Measurements from ENCODE around the gene ASIP. TPM values are rescaled to one million over a fixed set of nuclear protein-coding genes. Genes with fewer than 3 reads are reported as not detected.
"Not testable (repeated sequence)": the region's sequence is repeated elsewhere in the genome, so short reads cannot be mapped to it uniquely, and the experiment has no call there.

The ASIP gene
- polyA plus RNA-seq, 6 donors from 2014 or later = 0.82 TPM; not detected in 5

- Mint-ChIP-seq H3K27ac (no peak overlapping the region), H3K27me3 (no peaks in the 10 kb centered on the region)
Observed at GRCh38 chr20:34250005-34250404, 8.8 kb downstream of the ASIP start.

GRCh38 chr20:34251619-34252018 is 10.4 kb downstream of the ASIP start:
- Mint-ChIP-seq H3K9me3 (no peaks in the 10 kb centered on the region), H3K4me3 (no peak overlapping the region), H3K27ac (peak overlapping the region in 2 of 6 donors; percentile 36 to 44), H3K27me3 (no peaks in the 10 kb centered on the region), H3K36me3 (no peaks in the 10 kb centered on the region), H3K4me1 (peaks cover 3 to 9% (median 5%) of the 10 kb centered on the region in 3 donors)
- no peak for ATAC-seq (ENCODE audit: low read depth in 2 of 2)
- no peak for DNase-seq

More at GRCh38 chr20:34250005-34250404, 8.8 kb downstream of the ASIP start:
- Mint-ChIP-seq H3K4me3 (peak overlapping the region in 1 of 8 donors; percentile 31), H3K36me3 (no peaks in the 10 kb centered on the region), H3K4me1 (peaks cover 3 to 9% (median 5%) of the 10 kb centered on the region in 3 donors), H3K9me3 (no peaks in the 10 kb centered on the region)
- DNase-seq (no peak), ATAC-seq (ENCODE audit: low read depth in 2 of 2) (no peak)

DNA sequence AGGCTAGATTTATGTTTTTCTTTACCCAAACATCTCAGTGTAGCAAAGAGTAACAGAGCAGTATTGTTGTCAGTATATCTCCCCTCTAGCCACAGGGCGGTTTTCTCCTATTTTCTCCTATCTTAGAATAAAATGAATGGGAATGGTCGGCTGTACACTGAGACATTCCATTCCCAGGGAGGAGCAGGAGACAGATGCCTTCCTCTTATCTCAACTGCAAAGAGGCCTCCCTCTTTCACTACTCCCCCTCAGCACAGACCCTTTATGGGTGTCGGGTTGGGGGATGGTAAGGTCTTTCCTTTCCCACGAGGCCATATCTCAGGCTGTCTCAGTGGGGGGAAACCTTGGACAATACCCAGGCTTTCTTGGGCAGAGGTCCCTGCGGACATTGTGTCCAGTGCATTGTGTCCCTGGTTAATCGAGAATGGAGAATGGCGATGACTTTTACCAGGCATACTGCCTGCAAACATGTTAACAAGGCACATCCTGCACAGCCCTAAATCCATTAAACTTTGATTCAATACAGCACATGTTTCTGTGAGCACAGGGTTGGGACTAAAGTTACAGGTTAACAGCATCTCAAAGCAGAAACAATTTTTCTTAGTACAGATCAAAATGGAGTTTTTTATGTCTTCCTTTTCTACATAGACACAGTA is 11.3 kb downstream of the ASIP start:
- peak overlapping the region in 1 of 6 donors; percentile 44 for H3K27ac Mint-ChIP-seq
- not testable (repeated sequence) for H3K27me3 Mint-ChIP-seq; DNase-seq; H3K36me3 Mint-ChIP-seq; ATAC-seq (ENCODE audit: low read depth in 2 of 2); H3K4me1 Mint-ChIP-seq; H3K9me3 Mint-ChIP-seq
- peak overlapping the region in 1 of 8 donors; percentile 41 for H3K4me3 Mint-ChIP-seq

DNA sequence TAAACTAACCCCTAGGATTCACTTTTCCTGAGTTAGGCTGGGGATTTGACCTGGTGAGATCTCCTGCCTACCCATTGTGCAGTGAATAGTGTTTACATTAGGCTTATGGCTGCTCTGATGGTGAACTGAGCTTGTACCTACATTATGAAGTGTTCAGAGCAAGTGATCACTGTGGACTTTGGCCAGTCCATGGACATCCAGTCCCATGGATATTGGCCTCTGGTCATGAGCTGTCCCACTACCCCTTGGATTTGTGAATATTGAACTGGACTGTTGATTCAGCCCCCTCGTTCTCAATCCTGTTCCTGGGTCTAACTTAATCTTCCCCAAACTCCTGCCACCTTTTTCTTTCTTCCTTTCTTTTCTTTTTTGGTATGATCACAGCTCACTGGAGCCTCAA is 13.8 kb downstream of the ASIP start:
- Mint-ChIP-seq H3K4me3 (no peak overlapping the region), H3K27ac (peak overlapping the region in 1 of 6 donors; percentile 38), H3K27me3 (no peaks in the 10 kb centered on the region), H3K9me3 (no peaks in the 10 kb centered on the region), H3K36me3 (no peaks in the 10 kb centered on the region), H3K4me1 (peaks cover 0 to under 1% (median 0%) of the 10 kb centered on the region in 3 donors)
- no peak for ATAC-seq (ENCODE audit: low read depth in 2 of 2)
- DNase-seq = no peak

GRCh38 chr20:34256629-34257124 is 15.5 kb downstream of the ASIP start:
- H3K27ac Mint-ChIP-seq = peak overlapping the region in 1 of 6 donors; percentile 87
- no peaks in the 10 kb centered on the region for H3K27me3 Mint-ChIP-seq
- ATAC-seq (ENCODE audit: low read depth in 2 of 2) (no peak), DNase-seq (no peak)
- H3K36me3 Mint-ChIP-seq = no peaks in the 10 kb centered on the region
- no peaks in the 10 kb centered on the region for H3K4me1 Mint-ChIP-seq
- H3K4me3 Mint-ChIP-seq = no peak overlapping the region
- H3K9me3 Mint-ChIP-seq = no peaks in the 10 kb centered on the region

DNA sequence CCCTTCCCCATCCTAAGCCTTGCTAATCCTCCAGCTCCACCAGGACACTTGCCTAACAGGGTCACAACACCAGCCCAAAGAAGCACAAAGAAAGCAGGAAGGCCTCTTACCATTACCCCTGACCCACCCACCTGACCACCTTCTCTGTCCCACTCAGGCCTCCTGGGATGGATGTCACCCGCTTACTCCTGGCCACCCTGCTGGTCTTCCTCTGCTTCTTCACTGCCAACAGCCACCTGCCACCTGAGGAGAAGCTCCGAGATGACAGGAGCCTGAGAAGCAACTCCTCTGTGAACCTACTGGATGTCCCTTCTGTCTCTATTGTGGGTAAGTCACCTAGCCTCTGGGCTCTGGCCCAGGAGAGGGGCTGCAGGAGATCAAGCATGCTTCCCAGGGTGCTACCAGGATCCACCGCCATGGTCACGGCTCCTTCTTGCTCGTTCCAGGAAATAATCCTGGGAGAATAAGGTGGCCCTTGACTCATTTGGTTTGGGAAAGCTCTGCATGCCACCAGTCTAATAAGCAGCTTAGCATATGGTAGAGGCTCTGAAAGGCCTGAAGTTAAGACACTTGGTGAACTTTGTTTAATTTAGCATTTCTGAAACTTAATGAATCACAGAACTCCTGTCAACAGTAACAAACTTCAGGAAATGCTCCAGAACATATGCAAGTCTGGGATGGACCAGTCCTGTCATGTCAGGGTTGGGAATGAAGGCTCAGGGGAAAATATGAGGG is 19.2 kb downstream of the ASIP start:
- peak overlapping the region in 1 of 6 donors; percentile 77 for H3K27ac Mint-ChIP-seq
- DNase-seq = no peak
- no peaks in the 10 kb centered on the region for H3K27me3 Mint-ChIP-seq
- ATAC-seq (ENCODE audit: low read depth in 2 of 2) = no peak
- no peaks in the 10 kb centered on the region for H3K36me3 Mint-ChIP-seq
- no peak overlapping the region for H3K4me3 Mint-ChIP-seq
- no peaks in the 10 kb centered on the region for H3K9me3 Mint-ChIP-seq
- H3K4me1 Mint-ChIP-seq = peaks cover 0 to 9% (median 0%) of the 10 kb centered on the region in 3 donors

DNA sequence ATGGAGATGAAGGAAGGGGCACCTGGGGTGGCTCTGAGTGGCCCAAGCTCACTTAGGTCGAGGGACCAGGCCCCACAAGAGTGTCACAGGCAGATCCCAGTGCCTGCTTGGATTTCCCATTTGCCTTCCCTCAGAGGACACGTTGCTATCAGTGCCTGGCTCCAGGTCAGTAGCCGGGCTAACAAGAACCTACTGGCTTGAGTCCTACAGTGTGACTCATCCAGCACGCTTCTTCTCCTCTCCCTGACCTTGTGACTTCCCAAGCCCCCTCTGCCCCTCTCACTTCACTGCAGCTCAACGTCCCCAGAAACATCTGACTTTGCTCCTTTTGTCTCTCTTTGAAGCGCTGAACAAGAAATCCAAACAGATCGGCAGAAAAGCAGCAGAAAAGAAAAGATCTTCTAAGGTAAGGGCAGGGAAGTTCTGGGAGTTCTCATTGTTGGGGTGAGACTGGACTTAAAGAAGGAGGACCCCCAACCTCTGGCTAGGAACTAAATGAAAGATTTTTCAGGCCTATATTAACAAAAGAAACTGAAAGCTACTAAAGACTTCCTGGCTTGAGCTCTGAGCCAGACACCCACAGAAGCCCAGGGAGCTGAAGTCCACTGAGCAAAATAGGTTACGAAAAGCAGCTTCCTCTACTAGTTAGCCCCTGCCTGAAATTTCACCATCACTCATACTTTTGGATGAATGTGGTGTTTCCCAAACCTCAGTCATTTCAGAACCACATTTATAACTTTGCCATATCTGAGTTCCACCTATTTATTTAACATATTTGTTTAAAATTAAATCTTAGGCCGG is 21.5 kb downstream of the ASIP start:
- Mint-ChIP-seq H3K36me3 (no peaks in the 10 kb centered on the region), H3K27me3 (peaks cover 0 to 3% (median 0%) of the 10 kb centered on the region in 3 donors), H3K27ac (peak overlapping the region in 3 of 6 donors; percentile 14 to 92 (median 53)), H3K4me3 (no peak overlapping the region), H3K9me3 (no peaks in the 10 kb centered on the region), H3K4me1 (peaks cover 0 to 9% (median 0%) of the 10 kb centered on the region in 3 donors)
- DNase-seq (no peak), ATAC-seq (ENCODE audit: low read depth in 2 of 2) (no peak)

- H3K27ac Mint-ChIP-seq; H3K4me3 Mint-ChIP-seq; ATAC-seq (ENCODE audit: low read depth in 2 of 2); H3K27me3 Mint-ChIP-seq; DNase-seq; H3K36me3 Mint-ChIP-seq; H3K9me3 Mint-ChIP-seq; H3K4me1 Mint-ChIP-seq: not testable (repeated sequence)
Observed at GRCh38 chr20:34263468-34263867, 22.2 kb downstream of the ASIP start.

GRCh38 chr20:34264141-34264540 is 22.9 kb downstream of the ASIP start:
- Mint-ChIP-seq H3K9me3 (no peaks in the 10 kb centered on the region), H3K27me3 (peaks cover 0 to 12% (median 3%) of the 10 kb centered on the region in 3 donors), H3K36me3 (no peaks in the 10 kb centered on the region), H3K27ac (no peak overlapping the region), H3K4me1 (peaks cover 3 to 12% (median 9%) of the 10 kb centered on the region in 3 donors), H3K4me3 (no peak overlapping the region)
- ATAC-seq (ENCODE audit: low read depth in 2 of 2) (no peak), DNase-seq (no peak)

DNA sequence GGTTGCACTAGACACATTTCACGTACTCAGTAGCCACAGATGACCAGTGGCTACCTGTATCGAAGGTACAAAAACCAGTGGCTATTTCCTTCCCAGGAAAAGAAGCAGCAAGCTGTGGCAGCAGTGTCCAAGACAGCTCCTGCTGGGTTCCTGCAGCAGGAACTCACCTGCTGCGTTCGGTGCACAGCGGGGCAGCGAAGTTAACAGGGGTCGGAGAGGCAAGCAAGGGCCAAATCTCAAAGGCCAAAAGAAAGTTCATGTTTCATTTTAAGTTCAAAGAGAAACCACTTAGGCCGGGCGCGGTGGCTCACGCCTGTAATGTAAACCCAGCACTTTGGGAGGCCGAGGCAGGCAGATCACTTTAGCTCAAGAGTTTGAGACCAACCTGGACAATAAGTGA is 26.9 kb downstream of the ASIP start:
- ATAC-seq (ENCODE audit: low read depth in 2 of 2) (no peak), DNase-seq (no peak)
- Mint-ChIP-seq H3K9me3 (no peaks in the 10 kb centered on the region), H3K4me3 (peak overlapping the region in 6 of 8 donors; percentile 58 to 85 (median 70)), H3K27ac (peak overlapping the region in 1 of 6 donors; percentile 36), H3K4me1 (peaks cover 3 to 13% (median 9%) of the 10 kb centered on the region in 3 donors), H3K27me3 (peaks cover 0 to 17% (median 3%) of the 10 kb centered on the region in 3 donors), H3K36me3 (peaks cover 0 to 3% of the 10 kb centered on the region in 2 donors)

DNA sequence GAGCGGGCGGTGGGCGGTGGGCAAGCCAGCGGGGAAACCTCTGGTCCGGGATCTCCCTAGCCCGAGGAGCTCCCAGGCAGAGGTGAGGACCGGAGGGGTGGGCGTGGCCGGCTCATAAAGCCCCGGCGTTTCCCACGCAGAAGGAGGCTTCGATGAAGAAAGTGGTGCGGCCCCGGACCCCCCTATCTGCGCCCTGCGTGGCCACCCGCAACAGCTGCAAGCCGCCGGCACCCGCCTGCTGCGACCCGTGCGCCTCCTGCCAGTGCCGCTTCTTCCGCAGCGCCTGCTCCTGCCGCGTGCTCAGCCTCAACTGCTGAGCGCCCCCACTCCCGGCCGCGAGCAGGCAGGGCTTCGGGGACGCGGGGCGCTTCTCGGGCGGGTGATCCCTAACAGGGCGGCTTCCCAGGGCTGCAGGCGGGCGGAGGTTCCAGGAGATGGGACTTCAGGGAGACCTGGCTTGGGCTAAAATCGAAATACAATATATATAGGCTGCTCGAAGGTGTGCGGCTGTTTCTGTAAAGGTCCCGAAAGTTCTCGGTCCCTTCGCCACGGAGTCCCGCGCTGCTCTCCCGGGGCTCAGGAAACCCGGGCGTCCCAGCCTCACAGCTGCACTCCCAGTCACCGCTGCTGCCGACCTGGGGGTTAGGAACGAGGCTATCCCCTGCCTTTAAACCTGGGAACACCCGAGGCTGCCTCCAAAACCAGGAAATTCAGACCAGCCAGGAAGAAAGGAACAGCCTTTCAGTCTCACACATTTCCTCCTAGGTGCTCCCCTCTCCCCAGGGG is 27.8 kb downstream of the ASIP start:
- Mint-ChIP-seq H3K27me3 (peaks cover 0 to 17% (median 3%) of the 10 kb centered on the region in 3 donors), H3K36me3 (peaks cover 0 to 12% of the 10 kb centered on the region in 2 donors)
- peak; percentile 75 to 83 for ATAC-seq (ENCODE audit: low read depth in 2 of 2)

DNA sequence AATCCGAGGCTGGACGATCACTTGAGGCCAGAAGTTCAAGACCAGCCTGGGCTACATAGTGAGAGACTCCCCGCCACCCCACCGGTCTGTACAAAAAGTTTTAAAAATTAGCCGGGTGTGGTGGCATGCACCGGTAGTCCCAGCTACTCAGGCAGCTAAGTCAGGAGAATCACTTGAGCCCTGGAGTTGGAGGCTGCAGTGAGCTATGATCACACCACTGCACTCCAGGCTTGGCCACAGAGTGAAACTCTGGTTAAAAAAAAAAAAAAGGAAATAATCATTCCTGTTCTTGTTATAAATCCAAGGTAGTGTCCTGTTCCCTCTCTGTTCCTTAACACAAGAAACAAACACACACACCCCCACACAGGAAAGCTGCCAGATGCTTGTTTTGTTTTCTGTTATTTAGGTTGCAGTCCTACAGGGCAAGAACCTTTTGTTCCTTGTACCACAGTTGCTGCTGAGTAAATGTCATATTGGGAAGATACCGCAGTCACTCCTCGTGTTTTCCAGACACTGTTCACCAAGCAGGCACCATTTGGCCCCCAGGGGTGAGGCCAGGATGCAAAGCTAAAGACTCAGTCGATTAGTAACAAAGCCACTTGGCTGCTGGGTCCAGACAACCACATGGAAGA is 28.9 kb downstream of the ASIP start:
- Mint-ChIP-seq H3K27ac (peak overlapping the region in 1 of 6 donors; percentile 64), H3K9me3 (no peaks in the 10 kb centered on the region), H3K27me3 (peaks cover 0 to 17% (median 3%) of the 10 kb centered on the region in 3 donors), H3K4me1 (peaks cover 3 to 13% (median 9%) of the 10 kb centered on the region in 3 donors), H3K4me3 (peak overlapping the region in 4 of 8 donors; percentile 20 to 73 (median 72)), H3K36me3 (peaks cover 0 to 14% of the 10 kb centered on the region in 2 donors)
- no peak for ATAC-seq (ENCODE audit: low read depth in 2 of 2)
- no peak for DNase-seq

More for the DNA sequence above, 27.8 kb downstream of the ASIP start:
- Mint-ChIP-seq H3K4me1 (peaks cover 3 to 13% (median 9%) of the 10 kb centered on the region in 3 donors), H3K4me3 (peak overlapping the region; percentile 60 to 89 (median 72)), H3K27ac (peak overlapping the region in 2 of 6 donors; percentile 56 to 81), H3K9me3 (no peaks in the 10 kb centered on the region)
- peak; percentile 16 for DNase-seq

Data from naive B cell (primary cell).